ENCODE data around the gene CFAP299.

The CFAP299 gene

DNA sequence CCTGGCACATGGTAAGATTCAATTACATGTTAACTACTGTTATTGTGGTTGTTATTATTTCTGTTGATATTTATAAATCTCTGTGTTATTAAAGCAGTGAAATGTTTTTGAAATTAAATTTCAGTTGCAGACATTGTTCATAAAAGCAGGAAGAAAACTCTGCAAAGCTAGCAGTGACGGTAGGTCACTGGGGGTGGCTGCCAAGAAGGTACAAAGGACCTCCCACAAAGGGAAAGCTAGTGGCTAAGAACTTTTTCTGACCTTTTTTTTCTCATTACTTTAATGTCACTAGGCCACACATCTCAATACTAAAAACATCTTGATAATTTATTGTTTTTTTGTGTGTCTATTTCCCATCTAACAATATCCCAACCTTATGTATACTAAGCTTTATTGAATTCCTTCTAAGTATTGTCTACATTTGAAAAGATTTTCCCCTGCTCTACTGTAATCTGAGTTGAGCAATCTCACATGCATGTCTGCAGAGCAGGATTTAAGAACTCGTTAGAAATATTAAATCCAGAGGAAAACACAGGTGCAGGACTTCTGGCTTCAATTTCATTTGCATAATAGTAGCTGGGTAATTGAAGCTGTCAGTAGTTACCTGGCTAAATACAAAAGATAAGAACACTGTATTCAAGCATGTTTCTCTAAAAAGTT, 197.3 kb downstream of the CFAP299 start:
- no peak for DNase-seq

DNA sequence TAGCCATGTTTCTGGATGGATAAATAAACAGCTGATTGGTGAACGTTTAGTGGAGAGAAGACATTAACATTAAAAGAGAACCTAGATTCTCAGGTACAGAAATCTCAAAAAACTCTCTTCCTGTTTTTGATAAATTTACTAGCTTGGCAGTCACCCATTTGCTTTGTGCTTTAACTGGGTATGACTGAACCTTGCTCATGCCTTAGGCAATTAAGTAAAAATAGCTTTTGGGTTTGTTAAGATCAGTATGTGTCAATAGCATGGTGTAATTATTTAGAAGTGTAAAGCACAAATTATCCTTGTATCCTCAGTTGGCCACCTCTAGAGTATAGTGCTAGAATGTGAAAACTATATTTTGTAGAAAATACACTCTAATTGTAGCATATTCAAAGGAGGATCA, 200.0 kb downstream of the CFAP299 start:
- DNase-seq = no peak

DNA sequence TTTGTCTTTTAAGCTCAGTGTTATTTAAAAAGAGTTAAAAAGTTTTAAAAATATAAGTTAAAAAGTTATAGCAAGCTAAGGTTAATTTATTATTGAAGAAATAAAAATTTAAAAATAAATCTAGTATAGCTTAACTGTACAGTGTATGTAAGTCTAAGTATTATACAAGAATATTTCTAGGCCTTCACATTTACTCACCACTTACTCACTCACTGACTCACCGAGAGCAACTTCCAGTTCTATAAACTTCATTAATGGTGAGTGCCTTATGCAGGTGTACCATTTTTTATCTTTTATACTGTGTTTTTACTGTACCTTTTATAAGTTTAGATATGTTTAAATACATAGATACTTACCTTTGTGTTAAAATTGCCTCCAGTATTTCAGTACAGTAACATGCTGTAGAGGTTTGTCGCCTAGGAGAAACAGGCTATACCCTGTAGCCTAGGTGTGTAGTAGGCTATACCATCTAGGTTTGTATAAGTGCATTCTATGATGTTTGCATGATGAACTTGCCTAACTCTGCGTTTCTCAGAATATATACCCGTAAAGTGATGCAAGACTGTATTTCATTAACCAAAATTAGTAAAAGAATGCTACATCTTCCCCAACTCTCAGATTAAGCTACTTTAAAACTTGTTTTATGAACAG, 202.9 kb downstream of the CFAP299 start:
- DNase-seq = no peak

DNA sequence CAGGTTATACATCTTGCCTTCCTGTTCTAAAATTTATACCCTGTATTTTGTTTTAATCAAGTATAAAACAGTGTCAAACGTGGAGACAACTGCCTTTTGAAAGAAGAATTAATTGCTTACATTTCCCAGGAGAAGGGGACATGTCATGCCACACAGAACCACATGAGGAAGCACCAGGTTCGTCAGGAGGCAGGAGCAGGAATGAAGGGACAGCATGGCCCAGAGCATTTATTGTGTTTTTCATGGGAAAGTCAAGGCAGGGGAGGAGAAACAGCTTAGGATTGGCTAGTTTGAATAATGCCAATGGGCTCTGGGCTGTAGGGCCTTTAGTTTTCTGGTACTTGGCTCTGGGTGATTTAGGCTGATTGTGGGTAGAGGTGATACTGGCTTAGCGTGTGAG, 203.7 kb downstream of the CFAP299 start:
- no peak for DNase-seq

DNA sequence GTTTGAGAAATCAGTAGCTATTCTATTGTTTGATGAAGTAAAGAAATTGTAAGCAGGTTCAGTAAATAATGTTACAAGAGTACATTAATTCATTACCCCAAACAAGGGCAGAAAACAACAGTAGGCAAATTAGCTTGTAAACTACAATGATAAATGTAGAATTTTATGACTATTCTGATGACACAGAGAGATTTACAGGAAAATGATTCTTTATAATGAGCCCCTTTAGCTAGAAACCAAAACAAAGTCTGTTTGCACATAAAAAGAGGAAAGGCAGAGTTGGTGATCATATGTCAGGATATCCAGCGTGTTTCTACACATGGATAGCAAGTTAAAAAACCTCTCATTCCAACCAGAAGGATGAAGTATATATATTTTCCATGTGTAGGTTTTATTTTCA, 204.8 kb downstream of the CFAP299 start:
- DNase-seq = no peak

DNA sequence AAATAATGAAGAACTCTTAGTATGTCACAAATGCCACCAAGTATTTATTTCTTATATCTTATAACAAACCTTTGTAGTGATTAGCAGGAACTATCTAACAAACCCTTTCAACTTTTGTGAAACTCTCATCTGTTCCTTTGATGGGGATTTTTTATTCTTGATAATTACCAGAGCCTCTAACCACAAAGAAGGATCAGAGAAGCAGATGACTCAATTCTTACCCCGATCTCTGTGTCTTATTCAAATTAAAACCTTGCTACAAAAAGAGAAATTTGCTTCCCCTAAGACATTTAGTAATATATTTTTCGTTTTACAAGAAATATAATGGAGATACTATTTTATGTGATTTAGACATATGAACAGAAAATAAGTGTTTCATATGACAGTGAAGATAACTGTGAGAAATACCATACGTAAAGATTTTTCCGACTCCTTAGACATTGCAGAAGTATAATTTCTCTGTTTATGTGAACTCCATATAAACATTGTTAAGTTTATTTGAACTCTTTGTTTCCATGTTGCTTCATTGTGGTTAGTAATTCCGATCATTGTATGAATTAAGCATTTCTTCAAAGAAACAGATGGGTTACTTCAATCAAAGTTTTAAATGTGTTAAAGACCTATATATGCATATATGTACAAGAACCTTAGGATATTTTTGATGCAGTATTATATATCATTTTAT, 205.4 kb downstream of the CFAP299 start:
- no peak for DNase-seq

DNA sequence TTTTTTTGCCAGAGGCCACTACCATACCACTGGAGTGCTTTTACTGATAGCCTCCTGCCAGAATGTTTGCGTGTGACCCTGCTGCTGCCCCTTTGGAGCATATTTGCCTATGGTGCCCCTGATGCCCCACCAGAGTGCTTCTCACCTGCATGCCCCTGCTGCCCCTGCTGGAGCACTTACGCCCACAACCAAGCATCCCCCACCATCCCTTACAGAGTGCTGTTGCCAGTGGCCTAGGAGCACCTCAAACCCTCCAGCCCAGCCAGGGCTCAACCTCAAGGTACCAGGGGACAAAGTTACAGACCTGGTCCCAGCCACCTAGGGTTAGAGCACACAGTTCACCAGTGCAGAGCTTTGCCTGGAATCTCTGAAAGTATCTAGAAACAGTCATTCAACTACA, 207.2 kb downstream of the CFAP299 start:
- no peak for DNase-seq

DNA sequence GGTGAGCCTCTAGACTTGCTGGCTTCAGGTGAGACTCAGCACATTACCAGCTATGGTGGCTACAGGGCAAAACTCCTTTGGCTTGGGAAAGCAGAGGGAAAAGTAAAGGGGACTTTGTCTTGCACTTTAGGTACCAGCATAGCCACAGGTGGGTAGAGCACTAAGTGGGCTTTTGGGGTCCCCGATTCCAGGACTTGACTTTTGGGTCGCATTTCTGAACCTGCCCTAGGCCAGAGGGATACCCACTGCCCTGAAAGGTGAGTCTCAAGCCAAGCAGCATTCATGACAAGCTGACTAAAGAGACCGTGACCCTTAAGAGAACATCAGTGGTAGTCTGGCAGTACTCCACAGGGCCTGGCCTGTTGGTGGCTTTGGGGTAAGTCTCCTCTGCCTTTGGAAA, 224.8 kb downstream of the CFAP299 start:
- DNase-seq = no peak

DNA sequence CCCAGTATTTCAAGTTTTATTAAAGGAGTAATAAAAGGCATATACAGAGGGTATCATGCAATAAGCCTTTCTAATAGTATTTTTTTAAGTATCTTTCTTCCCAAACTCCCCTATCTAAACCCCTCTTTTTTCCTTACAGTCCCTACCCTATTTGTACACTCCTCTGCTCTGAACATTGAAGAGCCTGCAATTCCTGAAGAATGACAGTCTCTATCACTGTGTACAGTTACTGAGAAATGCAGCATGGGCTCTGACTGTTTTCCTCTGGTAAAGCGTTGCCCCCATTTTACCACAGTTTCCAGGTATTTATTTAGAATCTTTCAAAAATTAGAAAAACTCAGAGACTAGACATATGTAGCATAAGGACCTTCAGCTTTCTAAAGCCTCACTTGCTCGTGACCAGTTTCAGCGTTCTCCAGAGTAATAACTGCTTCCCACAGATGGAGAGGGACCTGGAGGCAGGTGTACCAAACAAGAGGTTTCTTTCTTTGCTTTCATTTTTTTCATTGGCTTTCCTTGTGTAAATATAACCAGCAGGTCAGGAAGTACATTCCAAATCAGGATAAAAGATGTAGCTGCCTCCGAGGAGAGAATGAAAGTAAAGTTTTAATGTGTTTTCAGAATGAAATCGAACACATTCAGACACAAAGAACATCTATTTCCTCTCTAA, 230.8 kb downstream of the CFAP299 start:
- DNase-seq = no peak

DNA sequence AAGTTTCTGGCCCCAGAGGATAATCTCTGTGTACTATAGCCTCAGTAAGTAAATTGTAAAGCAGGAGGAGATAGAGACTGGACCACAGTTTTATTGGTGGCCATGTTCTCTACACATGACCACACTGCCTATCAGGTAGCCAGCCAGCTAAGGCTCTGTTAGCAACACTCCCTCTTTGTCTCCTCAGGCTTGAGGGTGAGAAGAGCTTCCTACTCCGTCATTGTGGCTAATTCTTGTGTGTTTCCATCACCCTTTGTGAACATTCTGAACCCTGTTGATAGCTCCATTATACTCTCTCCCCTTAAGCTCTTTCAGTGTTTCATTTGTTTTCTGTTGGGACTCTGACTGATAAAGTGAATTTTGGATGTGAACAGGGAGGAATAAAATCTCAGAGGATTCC, 233.4 kb downstream of the CFAP299 start:
- DNase-seq = no peak

DNA sequence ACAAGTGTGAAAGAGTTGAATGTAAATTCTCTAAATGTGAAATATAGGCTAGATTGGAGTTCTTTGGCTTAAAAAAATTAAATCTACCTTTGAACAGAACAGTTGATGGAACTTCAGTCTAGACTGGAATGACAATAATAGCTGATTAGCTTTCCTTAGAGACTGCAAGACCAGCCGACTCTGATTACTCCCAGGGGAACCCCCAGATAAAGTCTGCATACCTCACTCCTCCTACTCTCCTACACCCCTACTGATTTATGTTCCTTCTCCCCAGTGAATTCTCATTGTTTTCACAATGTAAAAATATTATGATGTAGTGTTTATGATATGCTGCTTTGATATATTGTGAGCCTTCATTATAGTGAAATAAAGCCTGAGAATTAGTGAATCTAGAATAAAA, 241.3 kb downstream of the CFAP299 start:
- DNase-seq = no peak

DNA sequence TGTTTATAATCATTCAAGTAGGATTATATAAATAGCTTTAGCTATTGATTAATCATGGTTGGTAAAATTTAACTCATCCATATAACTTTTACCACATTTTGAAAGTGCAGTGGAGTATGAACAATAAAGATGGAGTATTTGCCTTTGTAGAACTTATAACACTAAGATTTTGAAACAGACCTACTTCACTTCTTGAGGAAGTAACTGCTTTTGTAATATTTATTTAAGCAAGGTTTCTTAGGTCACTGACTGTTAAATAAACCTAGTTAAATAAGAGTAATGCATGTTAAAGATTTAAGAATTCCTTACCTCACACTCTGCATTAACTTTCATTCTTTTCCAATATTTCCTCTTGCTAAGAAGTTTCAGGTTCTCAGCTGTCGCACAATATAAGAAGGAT, 242.5 kb downstream of the CFAP299 start:
- no peak for DNase-seq

DNA sequence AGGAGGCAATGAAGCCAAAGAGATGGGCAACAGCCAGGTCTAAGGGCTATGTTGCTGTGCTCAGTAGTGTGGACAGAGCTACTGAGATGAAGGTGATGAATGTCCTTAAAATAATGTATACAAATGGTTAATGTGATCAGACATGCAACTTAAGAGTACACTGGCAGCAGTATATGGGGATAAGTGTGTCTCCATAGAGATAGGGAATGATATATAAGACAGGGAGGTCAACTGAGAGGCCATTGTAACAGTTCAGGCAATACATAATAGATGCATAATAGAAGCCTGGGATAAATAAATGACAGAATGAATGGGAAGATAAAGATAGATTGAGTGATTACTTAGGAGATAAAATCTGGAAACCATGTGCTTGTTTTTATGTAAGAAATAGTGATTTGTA, 250.0 kb downstream of the CFAP299 start:
- DNase-seq = no peak

DNA sequence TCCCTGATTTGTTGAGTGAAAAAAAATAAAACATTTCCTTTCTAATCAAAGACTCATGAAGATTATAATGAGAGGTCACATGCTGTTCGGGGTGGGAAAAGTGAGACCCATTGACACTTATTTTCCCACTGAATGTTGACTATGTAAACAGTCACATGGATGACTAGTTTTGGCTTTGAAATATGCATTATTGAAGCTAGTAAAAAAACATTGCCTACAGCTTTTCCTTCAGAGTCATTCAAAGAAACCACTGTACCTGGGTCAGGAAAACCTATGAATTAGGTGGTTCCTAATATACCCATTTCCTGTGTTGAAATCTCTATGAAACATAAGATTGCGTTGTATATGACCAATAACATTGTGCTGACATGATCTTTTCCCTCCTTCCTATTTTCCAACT, 251.2 kb downstream of the CFAP299 start:
- no peak for DNase-seq

DNA sequence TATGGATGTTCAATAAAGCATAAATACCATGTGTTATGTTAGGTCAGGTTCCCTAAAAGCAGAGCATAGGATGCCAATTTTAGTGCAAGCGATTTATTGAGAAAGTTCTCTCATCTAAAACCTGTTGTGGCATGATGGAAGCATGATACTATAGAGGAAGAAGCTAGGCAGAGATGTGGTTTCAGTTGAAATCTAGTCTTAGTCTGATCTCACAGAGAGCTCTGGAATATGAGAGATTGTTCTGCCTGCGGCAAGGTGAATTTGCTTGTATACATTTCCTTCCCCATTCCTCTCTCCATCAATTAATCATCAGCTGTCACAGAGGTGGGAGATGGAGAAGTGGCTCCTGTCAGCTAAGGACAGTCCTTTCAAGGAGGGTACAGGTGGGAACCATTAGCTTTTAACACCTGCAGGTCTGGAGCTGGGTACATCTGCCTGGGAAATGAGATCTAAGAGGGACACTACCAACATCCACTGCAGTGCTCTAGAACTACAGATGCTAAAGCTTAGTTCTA, 252.4 kb downstream of the CFAP299 start:
- no peak for DNase-seq

DNA sequence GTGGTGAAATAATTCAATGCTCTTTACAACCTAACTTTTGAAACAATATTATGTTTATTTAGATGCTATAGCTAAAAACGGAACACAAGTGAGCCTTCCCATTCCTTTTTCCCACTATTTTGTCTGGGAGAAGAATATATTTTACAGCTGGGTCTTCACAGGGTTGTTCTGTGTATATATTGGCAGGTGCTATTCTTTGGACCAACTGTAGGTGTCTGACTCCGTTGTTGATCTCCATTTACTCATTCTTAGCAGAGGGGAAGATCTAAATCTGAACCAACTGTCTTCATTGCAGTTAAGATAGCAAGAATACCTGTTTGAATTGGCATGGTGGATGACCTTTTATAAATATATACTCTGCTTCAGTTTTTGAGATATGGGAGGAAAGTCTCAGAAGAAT, 257.4 kb downstream of the CFAP299 start:
- DNase-seq = peak in 1 of 2 experiments; percentile 11

DNA sequence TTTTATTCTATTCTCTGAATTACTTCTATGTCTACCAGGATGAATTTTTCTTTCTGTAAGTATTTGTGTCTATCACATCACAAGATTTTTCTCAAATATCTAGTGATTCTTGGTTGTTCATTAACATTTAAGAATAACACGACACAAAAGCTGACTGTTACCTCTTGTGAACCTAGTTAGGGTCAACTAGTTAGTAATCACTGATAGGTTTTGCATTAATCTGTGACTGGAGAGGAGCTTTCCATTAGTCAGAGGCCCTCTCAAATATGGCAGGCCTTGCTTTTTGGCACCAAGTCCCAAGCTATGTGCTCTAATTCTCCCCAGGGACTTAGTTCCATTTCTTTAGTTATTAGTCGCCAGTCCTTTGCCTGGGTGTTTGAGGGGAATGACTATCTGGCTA, 259.2 kb downstream of the CFAP299 start:
- DNase-seq = no peak

DNA sequence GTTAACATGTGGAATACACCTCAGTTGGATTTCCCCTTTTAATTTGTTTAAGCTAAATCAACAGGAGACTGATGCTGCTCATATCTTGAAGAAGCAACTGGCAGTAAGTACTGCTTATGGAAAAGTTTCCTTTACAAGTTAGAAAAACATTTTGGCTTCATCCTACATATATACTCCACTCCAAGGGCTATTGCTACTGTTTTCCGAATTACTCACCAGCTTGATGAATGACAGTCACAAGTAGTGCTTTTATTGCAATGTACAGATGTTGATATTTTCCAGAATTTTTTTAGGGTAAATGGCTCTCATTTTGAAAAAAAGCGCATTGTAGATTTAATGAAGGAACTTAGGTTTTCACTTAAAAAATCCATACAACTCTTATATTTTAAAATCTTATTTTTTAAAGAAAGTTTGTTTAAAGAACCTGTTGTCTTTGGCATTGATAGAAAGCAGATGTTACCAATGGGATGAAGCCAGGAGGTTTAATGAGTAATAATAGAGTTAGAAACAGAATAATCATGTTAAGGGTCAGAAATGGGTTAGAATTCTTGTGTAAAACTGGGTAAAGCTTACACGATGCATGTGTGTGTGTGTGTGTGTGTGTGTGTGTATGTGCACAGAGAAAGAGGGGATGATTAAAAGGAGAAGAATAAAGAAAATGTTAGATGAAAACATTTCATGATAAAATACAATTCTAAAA, 272.9 kb downstream of the CFAP299 start:
- no peak for DNase-seq

DNA sequence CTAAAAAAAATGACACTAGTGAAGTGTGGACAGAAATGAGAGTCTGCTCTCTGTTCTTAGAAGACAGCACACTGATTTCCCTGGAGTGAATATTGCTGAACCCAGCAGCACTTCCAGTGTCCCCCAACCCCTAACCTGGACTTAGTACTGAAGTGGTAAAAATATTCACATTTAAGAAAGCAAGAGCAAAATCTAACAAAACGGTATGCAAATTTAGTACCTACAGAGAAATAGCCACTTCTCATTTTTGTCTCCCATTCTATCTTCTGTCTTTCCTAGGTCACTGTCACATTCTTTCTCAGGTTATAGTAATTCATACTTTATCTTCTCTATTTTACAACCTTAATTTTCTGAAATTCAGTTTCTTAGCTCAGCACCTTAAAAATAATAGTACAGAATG, 274.7 kb downstream of the CFAP299 start:
- DNase-seq = no peak

DNA sequence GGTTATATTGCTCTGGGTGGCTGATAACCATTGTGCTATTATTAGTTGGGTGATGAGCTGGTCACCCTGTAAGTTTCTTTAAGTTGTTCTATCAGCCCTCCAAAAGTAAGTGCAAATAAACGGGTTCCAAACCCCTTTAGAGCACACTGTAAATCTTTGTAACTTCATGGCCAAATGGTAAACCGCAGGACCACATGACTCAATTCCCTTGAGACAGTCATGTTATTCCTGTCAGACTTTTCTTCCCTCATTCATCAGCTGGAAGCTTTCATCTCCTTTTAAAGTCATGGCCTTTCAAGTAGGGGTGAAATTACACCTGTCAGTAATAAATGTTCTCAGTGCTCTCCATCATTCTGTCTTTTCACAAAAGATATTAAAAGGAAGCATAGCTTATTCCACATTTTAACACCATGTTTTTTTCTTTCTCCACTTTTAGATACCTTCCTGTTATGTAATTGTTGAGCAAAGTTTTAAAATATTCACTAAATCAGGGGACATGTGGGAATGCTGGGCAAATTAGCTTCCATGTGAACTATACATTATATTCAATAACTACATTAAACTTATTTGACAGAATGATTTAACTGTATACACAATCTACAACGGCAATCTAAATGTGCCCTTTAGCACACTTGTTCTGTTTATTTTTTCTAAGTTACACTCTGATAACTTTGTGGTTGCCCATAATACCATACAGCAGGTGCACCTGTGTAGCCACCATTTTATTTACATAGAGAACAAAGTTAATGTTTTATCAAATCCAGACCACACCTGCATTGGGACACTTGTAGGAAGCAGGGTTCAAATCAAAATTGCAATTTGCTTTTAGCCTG, 275.5 kb downstream of the CFAP299 start:
- DNase-seq = no peak

DNA sequence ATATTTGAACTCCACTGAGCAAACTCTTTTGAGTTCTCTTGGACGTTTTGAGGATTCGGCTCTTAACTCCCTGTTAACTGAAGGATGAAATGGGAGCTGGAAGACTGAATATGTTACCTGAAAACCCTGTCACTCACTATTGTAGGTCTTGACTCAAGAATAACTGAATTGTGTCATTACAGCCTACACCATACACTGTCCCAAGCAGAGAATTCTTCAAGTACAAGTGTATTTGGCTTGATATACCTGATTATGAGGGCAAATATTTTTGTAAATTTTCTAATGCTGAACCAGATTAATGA, 276.1 kb downstream of the CFAP299 start:
- DNase-seq = no peak

DNA sequence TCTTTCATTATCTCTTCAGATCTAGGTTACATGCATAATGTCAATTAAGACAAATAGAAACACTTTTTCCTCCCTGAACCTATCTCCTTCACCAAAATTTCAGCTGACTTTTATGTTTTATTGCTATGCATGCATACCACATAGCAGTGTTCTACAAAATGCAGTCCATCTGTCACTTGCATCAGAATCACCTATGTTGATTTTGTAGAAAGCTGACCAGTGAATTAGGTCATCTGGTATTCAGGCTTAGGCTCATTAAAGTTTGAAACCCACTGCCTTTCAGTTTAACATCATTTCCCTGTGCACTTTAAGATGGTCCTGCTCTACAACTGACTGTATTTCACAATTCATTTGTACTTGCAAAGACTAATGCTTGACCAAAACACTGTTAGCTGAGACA, 277.9 kb downstream of the CFAP299 start:
- no peak for DNase-seq

Data from SW 1271 (cell line).